ENCODE results near the gene ARHGAP15. TPM values are rescaled to one million over a fixed set of nuclear protein-coding genes. Genes with fewer than 3 reads are reported as not detected.

Gene ARHGAP15
- total and polyA plus RNA-seq, 8 donors: 0.69 to 5.2 (median 1.5) TPM

- 47 to 55% methylated on average over 3 of the region's 3 CpGs for WGBS, 2 donors
- H3K9me3 ChIP-seq: no peaks in the 10 kb centered on the region
- no peak overlapping the region for H3K4me3 ChIP-seq
- ATAC-seq: no peak
- no peaks in the 10 kb centered on the region for H3K36me3 ChIP-seq
- no peak for DNase-seq
- FAIRE-seq: no peak
- intact Hi-C loops (cut with DNase I): no loop called here
- H3K27ac ChIP-seq: no peak overlapping the region
- no peak for TF ChIP-seq CTCF (IDR thresholded peaks at IDR 0.05)
- no peaks in the 10 kb centered on the region for H3K27me3 ChIP-seq
- no peaks in the 10 kb centered on the region for H3K4me1 ChIP-seq
Measured at GRCh38 chr2:143230506-143231253, 101.5 kb downstream of the ARHGAP15 start.

GRCh38 chr2:143231254-143231645, 102.0 kb downstream of the ARHGAP15 start:
- no peaks in the 10 kb centered on the region for H3K36me3 ChIP-seq
- 70 to 96% methylated on average over 1 of the region's 1 CpG for WGBS, 2 donors
- no peak for DNase-seq
- H3K27ac ChIP-seq: no peak overlapping the region
- no peaks in the 10 kb centered on the region for H3K27me3 ChIP-seq
- ATAC-seq: no peak
- intact Hi-C loops (cut with DNase I): no loop called here
- no peak for TF ChIP-seq CTCF (IDR thresholded peaks at IDR 0.05)
- no peak for FAIRE-seq
- H3K4me3 ChIP-seq: no peak overlapping the region
- H3K4me1 ChIP-seq: no peaks in the 10 kb centered on the region
- H3K9me3 ChIP-seq: no peaks in the 10 kb centered on the region

- ATAC-seq (no peak), DNase-seq (no peak), FAIRE-seq (no peak)
- WGBS, 2 donors: 59 to 73% methylated on average over 8 of the region's 8 CpGs
- intact Hi-C loops (cut with DNase I): no loop called here
- no peaks in the 10 kb centered on the region for H3K36me3 ChIP-seq
- no peak overlapping the region for H3K27ac ChIP-seq
- H3K4me3 ChIP-seq: no peak overlapping the region
- H3K4me1 ChIP-seq: no peaks in the 10 kb centered on the region
- H3K27me3 ChIP-seq: no peaks in the 10 kb centered on the region
- no peak for TF ChIP-seq CTCF (IDR thresholded peaks at IDR 0.05)
- no peaks in the 10 kb centered on the region for H3K9me3 ChIP-seq
Measured at GRCh38 chr2:143237146-143237777, 108.0 kb downstream of the ARHGAP15 start.

- H3K4me3 ChIP-seq: no peak overlapping the region
- DNase-seq (no peak), ATAC-seq (no peak), FAIRE-seq (no peak)
- H3K27me3 ChIP-seq: no peaks in the 10 kb centered on the region
- intact Hi-C loops (cut with DNase I): no loop called here
- TF ChIP-seq CTCF (IDR thresholded peaks at IDR 0.05): no peak
- no peaks in the 10 kb centered on the region for H3K36me3 ChIP-seq
- 60 to 73% methylated on average over 7 of the region's 7 CpGs for WGBS, 2 donors
- H3K4me1 ChIP-seq: no peaks in the 10 kb centered on the region
- no peaks in the 10 kb centered on the region for H3K9me3 ChIP-seq
- no peak overlapping the region for H3K27ac ChIP-seq
Measured at GRCh38 chr2:143241403-143242088, 112.3 kb downstream of the ARHGAP15 start.
